Liver (tissue), 9 donors: Measurements from ENCODE around the gene ZNF148. TPM values are rescaled to one million over a fixed set of nuclear protein-coding genes. Genes with fewer than 3 reads are reported as not detected.

Experiments used
- DNase-seq: peaks from one replicate; pipeline ENCODE4 v3.0.0-alpha.2; 2017; ENCODE audit warnings: low spot score
- H3K27ac ChIP-seq, 2 donors: one replicate each; pipeline ENCODE4 v1.7.0; 2013; ENCODE audit warnings: inconsistent platforms in 2 of 2, low read length in 2 of 2, control low read depth in 1 of 2, low read depth in 1 of 2, mild to moderate bottlenecking in 1 of 2
- H3K27me3 ChIP-seq, 4 donors: one replicate each; pipeline versions ENCODE4 v1.6.1 to v1.7.0; 2013; ENCODE audit warnings: low read length in 3 of 4, inconsistent platforms in 1 of 4, mild to moderate bottlenecking in 1 of 4, moderate library complexity in 1 of 4; ENCODE audit not compliant: control insufficient read depth in 4 of 4, insufficient read depth in 4 of 4
- H3K36me3 ChIP-seq, 4 donors: one replicate each; pipeline versions ENCODE4 v1.6.1 to v1.7.0; 2013; ENCODE audit warnings: low read length in 3 of 4, mild to moderate bottlenecking in 3 of 4, low read depth in 1 of 4, moderate library complexity in 1 of 4; ENCODE audit not compliant: control insufficient read depth in 4 of 4, insufficient read depth in 3 of 4
- H3K4me1 ChIP-seq, 4 donors: one replicate each; pipeline versions ENCODE4 v1.6.1 to v1.7.0; 2013; ENCODE audit warnings: low read length in 3 of 4, mild to moderate bottlenecking in 3 of 4, moderate library complexity in 1 of 4; ENCODE audit not compliant: control insufficient read depth in 4 of 4, insufficient read depth in 4 of 4
- H3K4me3 ChIP-seq, 3 donors: one replicate each; pipeline versions ENCODE4 v1.6.1 to v1.7.0; 2013; ENCODE audit warnings: low read length in 3 of 3, control low read depth in 1 of 3, low read depth in 1 of 3, mild to moderate bottlenecking in 1 of 3
- H3K9ac ChIP-seq, 2 donors: one replicate each; pipeline ENCODE4 v1.7.0; 2013; ENCODE audit warnings: low read length in 2 of 2, mild to moderate bottlenecking in 2 of 2, moderate library complexity in 2 of 2, control low read depth in 1 of 2, low read depth in 1 of 2
- H3K9me3 ChIP-seq, 4 donors: one replicate each; pipeline versions ENCODE4 v1.6.1 to v1.7.0; 2013; ENCODE audit warnings: low read length in 3 of 4; ENCODE audit not compliant: control insufficient read depth in 4 of 4
- EGR1 ChIP-seq, 2 donors: IDR thresholded peaks; 2 replicates each; pipeline ENCODE4 v1.6.1; 2016 to 2018; ENCODE audit warnings: antibody characterized with exemption in 2 of 2, low read depth in 2 of 2
- FOXA1 ChIP-seq: IDR thresholded peaks from 2 replicates; pipeline ENCODE4 v1.6.1; 2016; ENCODE audit warnings: antibody characterized with exemption
- FOXA2 ChIP-seq: IDR thresholded peaks from 2 replicates; pipeline ENCODE4 v1.6.1; 2016; ENCODE audit warnings: antibody characterized with exemption
- GABPA ChIP-seq, 2 donors: IDR thresholded peaks in 1 of 2; conservative IDR thresholded peaks in 1 of 2; 2 replicates each; pipeline ENCODE4 v1.6.1; 2016; ENCODE audit warnings: antibody characterized with exemption in 2 of 2, mild to moderate bottlenecking in 1 of 2, moderate library complexity in 1 of 2
- HNF4A ChIP-seq, 2 donors: conservative IDR thresholded peaks; 2 replicates each; pipeline ENCODE4 v1.6.1; 2016; ENCODE audit warnings: antibody characterized with exemption in 2 of 2, mild to moderate bottlenecking in 2 of 2
- HNF4G ChIP-seq: IDR thresholded peaks from 2 replicates; pipeline ENCODE4 v1.6.1; 2016; ENCODE audit warnings: antibody characterized with exemption
- JUND ChIP-seq, 2 donors: IDR thresholded peaks; 2 replicates each; pipeline ENCODE4 v1.6.1; 2016; ENCODE audit warnings: antibody characterized with exemption in 2 of 2
- NR2F2 ChIP-seq: IDR thresholded peaks from 2 replicates; pipeline ENCODE4 v1.6.1; 2016; ENCODE audit warnings: antibody characterized with exemption
- RAD21 ChIP-seq, 2 donors: IDR thresholded peaks; 2 replicates each; pipeline ENCODE4 v1.6.1; 2016; ENCODE audit warnings: antibody characterized with exemption in 2 of 2, mild to moderate bottlenecking in 2 of 2
- RXRA ChIP-seq, 2 donors: IDR thresholded peaks; 2 replicates each; pipeline ENCODE4 v1.6.1; 2017 to 2018; ENCODE audit warnings: antibody characterized with exemption in 2 of 2, mild to moderate bottlenecking in 1 of 2
- SP1 ChIP-seq: IDR thresholded peaks from 2 replicates; pipeline ENCODE4 v1.6.1; 2018; ENCODE audit warnings: antibody characterized with exemption, mild to moderate bottlenecking
- TAF1 ChIP-seq: conservative IDR thresholded peaks from 2 replicates; pipeline ENCODE4 v1.6.1; 2016; ENCODE audit warnings: antibody characterized with exemption, mild to moderate bottlenecking
- WGBS: extraction: QIAGEN DNeasy Blood & Tissue Kit; methylation state at CpG from one replicate; pipeline ENCODE4 v1.1.7; 2013; 5-methylcytosine and 5-hydroxymethylcytosine counted together
- polyA plus RNA-seq, 2 donors: library from polyadenylated mRNA; stranded (reverse) in 1 of 2; unstranded in 1 of 2; fragments of 200-250 nt in 1 of 2; fragments of >200 nt in 1 of 2; fragmentation: Nextera tagmentation in 1 of 2; extraction: Ambion mirVana in 1 of 2; gene quantifications; one replicate each; pipeline versions ENCODE4 v1.2.1 to v1.2.3, GENCODE V29; 2013 to 2015
- total RNA-seq, 2 donors: library from RNA; depleted of rRNA; stranded (reverse); fragments of >200 nt; gene quantifications; one replicate each; pipeline ENCODE4 v1.2.3, GENCODE V29; 2014
- TF ChIP-seq, protein P1 (sequence below): fragments of 150-350 bp; IDR thresholded peaks from 2 replicates; pipeline ENCODE4 v1.5.1; 2017; ENCODE audit warnings: improper control_type of control experiment, low read depth, low read length; ENCODE audit not compliant: missing input control
- TF ChIP-seq, protein P2 (sequence below): IDR thresholded peaks from 2 replicates; pipeline ENCODE4 v1.6.1; 2016; ENCODE audit warnings: antibody characterized with exemption
- TF ChIP-seq, protein P3 (sequence below): IDR thresholded peaks from 2 replicates; pipeline ENCODE4 v1.6.1; 2016; ENCODE audit warnings: antibody characterized with exemption
- TF ChIP-seq, protein P4 (sequence below): IDR thresholded peaks from 2 replicates; pipeline ENCODE4 v1.6.1; 2016; ENCODE audit warnings: antibody characterized with exemption, mild to moderate bottlenecking
- TF ChIP-seq, protein P5 (sequence below): IDR thresholded peaks from 2 replicates; pipeline ENCODE4 v1.6.1; 2016; ENCODE audit warnings: antibody characterized with exemption
- donor health status: healthy.
- donor health status: healthy.
- donor health status: healthy.
- donor health status: healthy.
- donor health status: healthy.

ZNF148 gene
- total and polyA plus RNA-seq, 4 donors, result 4.0 to 20.3 (median 17.1) TPM

DNA sequence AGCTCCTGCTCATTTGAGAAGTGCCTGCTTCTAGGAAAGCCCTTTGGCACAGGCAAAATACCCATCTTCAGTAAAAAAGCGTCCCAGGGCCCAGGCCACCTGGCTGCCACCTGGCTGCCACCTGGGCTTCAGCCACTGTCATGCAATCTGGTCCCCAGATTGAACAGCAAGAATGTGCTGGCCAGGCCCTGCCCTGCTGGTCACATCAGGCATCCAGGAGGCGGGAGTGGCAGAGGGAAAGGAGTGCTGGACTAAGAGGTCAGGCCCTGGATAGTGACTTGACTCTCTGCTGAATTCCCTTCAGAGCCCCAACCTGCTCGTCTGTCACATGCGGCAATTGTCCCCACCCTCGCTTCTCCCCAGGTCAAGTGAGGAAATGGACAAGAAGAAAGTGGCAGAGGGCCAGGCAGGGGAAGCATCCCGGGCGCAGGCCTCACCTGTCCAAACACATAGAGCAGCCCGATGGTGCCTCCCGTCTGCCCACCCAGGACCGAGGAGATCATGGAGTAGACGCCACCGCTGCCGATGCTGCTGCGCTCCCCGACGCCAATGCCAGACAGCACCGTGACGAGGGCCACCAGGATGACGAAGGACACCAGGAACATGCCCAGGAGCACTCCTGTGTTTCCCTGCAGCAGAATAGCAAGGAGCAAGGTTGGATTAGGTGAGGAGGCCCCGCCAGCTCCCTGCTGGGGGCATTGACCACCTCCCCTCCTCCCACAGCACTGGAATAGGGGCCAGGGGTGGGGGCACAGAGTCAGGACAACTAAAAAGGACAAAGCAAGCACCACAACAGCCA is 188.1 kb downstream of the ZNF148 start:
- Histone ChIP-seq H3K36me3 (peaks cover 0 to 3% (median under 1%) of the 10 kb centered on the region in 4 donors), H3K4me1 (no peaks in the 10 kb centered on the region), H3K9ac (no peak overlapping the region), H3K27ac (no peak overlapping the region), H3K9me3 (no peaks in the 10 kb centered on the region), H3K4me3 (no peak overlapping the region), H3K27me3 (no peaks in the 10 kb centered on the region)
- 98% methylated on average over 20 of the region's 20 CpGs for WGBS
- TF ChIP-seq, protein P1, sequence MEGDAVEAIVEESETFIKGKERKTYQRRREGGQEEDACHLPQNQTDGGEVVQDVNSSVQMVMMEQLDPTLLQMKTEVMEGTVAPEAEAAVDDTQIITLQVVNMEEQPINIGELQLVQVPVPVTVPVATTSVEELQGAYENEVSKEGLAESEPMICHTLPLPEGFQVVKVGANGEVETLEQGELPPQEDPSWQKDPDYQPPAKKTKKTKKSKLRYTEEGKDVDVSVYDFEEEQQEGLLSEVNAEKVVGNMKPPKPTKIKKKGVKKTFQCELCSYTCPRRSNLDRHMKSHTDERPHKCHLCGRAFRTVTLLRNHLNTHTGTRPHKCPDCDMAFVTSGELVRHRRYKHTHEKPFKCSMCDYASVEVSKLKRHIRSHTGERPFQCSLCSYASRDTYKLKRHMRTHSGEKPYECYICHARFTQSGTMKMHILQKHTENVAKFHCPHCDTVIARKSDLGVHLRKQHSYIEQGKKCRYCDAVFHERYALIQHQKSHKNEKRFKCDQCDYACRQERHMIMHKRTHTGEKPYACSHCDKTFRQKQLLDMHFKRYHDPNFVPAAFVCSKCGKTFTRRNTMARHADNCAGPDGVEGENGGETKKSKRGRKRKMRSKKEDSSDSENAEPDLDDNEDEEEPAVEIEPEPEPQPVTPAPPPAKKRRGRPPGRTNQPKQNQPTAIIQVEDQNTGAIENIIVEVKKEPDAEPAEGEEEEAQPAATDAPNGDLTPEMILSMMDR, result no peak
- DNase-seq, result no peak

DNA sequence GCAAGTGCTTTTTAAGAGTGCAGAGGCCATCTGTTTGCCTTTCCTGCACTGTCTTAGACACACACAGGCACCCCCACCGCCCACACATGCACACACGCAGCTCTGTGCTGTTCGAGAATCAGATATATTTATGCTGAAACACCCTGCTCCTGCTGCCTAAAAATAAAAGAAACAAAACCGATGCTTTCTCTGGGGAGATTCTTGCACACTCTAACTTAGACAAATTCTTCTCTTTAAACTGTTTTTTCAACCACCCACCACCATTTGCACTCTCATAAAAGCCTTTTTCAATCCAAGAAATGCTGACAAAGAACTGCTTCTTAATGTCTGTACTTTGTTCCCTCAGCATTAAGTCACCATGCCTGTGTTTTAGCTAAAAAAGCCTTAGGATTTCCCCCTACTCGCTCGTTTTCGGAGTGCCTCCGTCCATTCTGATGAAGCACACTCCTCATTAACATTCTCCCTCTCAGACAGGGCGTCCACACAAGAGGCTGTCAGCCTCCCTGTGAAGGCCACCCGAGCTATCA is 188.8 kb downstream of the ZNF148 start:
- H3K36me3 ChIP-seq, result peaks cover 0 to 3% (median under 1%) of the 10 kb centered on the region in 4 donors
- WGBS, result 79% methylated on average over 10 of the region's 10 CpGs
- H3K27ac ChIP-seq, result no peak overlapping the region
- H3K9ac ChIP-seq, result no peak overlapping the region
- H3K4me3 ChIP-seq, result no peak overlapping the region
- no peaks in the 10 kb centered on the region for H3K9me3 ChIP-seq
- H3K27me3 ChIP-seq, result no peaks in the 10 kb centered on the region
- no peak for DNase-seq
- no peaks in the 10 kb centered on the region for H3K4me1 ChIP-seq
- no peak for TF ChIP-seq FOXA2
- TF ChIP-seq NR2F2, result no peak
- TF ChIP-seq, protein P2, sequence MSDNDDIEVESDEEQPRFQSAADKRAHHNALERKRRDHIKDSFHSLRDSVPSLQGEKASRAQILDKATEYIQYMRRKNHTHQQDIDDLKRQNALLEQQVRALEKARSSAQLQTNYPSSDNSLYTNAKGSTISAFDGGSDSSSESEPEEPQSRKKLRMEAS, result no peak
- TF ChIP-seq FOXA1, result no peak
- TF ChIP-seq, protein P1, result no peak

DNA sequence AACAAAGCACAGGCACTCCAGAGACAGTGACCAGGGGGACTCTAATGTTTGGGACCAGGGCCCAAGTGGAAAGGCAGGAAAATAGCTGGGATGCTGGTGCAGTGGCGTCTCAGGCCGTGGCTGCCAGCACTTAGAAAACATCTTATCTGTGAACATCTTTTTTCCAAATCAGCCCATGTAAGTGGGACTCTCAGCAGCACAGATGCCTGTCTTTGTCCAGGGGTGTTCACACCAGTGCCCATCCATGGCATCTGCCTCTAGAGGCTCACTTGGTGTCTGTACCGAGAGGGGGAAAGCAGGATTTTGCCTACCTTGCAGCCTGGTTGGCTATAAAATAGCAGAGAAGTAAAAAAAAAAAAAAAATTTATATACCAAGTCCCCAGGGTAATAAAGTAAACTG is 189.3 kb downstream of the ZNF148 start:
- DNase-seq, result no peak
- TF ChIP-seq, protein P3, sequence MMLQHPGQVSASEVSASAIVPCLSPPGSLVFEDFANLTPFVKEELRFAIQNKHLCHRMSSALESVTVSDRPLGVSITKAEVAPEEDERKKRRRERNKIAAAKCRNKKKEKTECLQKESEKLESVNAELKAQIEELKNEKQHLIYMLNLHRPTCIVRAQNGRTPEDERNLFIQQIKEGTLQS, result no peak
- TF ChIP-seq TAF1, result no peak
- no peak for TF ChIP-seq EGR1 (IDR thresholded peaks at IDR 0.05; ENCODE audit: low read depth in 2 of 2)
- TF ChIP-seq RXRA (IDR thresholded peaks at IDR 0.05), result no peak
- no peak for TF ChIP-seq FOXA1
- TF ChIP-seq HNF4G, result no peak
- TF ChIP-seq, protein P4, sequence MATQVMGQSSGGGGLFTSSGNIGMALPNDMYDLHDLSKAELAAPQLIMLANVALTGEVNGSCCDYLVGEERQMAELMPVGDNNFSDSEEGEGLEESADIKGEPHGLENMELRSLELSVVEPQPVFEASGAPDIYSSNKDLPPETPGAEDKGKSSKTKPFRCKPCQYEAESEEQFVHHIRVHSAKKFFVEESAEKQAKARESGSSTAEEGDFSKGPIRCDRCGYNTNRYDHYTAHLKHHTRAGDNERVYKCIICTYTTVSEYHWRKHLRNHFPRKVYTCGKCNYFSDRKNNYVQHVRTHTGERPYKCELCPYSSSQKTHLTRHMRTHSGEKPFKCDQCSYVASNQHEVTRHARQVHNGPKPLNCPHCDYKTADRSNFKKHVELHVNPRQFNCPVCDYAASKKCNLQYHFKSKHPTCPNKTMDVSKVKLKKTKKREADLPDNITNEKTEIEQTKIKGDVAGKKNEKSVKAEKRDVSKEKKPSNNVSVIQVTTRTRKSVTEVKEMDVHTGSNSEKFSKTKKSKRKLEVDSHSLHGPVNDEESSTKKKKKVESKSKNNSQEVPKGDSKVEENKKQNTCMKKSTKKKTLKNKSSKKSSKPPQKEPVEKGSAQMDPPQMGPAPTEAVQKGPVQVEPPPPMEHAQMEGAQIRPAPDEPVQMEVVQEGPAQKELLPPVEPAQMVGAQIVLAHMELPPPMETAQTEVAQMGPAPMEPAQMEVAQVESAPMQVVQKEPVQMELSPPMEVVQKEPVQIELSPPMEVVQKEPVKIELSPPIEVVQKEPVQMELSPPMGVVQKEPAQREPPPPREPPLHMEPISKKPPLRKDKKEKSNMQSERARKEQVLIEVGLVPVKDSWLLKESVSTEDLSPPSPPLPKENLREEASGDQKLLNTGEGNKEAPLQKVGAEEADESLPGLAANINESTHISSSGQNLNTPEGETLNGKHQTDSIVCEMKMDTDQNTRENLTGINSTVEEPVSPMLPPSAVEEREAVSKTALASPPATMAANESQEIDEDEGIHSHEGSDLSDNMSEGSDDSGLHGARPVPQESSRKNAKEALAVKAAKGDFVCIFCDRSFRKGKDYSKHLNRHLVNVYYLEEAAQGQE, result no peak
- TF ChIP-seq SP1, result no peak
- no peak for TF ChIP-seq NR2F2
- TF ChIP-seq JUND (IDR thresholded peaks at IDR 0.05), result no peak
- no peak for TF ChIP-seq GABPA (IDR thresholded peaks at IDR 0.05 in 1 of 2, conservative IDR thresholded peaks at IDR 0.05 in 1 of 2)
- TF ChIP-seq, protein P5, sequence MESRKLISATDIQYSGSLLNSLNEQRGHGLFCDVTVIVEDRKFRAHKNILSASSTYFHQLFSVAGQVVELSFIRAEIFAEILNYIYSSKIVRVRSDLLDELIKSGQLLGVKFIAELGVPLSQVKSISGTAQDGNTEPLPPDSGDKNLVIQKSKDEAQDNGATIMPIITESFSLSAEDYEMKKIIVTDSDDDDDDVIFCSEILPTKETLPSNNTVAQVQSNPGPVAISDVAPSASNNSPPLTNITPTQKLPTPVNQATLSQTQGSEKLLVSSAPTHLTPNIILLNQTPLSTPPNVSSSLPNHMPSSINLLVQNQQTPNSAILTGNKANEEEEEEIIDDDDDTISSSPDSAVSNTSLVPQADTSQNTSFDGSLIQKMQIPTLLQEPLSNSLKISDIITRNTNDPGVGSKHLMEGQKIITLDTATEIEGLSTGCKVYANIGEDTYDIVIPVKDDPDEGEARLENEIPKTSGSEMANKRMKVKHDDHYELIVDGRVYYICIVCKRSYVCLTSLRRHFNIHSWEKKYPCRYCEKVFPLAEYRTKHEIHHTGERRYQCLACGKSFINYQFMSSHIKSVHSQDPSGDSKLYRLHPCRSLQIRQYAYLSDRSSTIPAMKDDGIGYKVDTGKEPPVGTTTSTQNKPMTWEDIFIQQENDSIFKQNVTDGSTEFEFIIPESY, result no peak
- TF ChIP-seq RAD21 (IDR thresholded peaks at IDR 0.05), result no peak
- no peak for TF ChIP-seq HNF4A (conservative IDR thresholded peaks at IDR 0.05)
- TF ChIP-seq FOXA2, result no peak

More for the DNA sequence above, 189.3 kb downstream of the ZNF148 start:
- H3K27me3 ChIP-seq, result no peaks in the 10 kb centered on the region
- H3K9me3 ChIP-seq, result no peaks in the 10 kb centered on the region
- no peak overlapping the region for H3K27ac ChIP-seq
- no peaks in the 10 kb centered on the region for H3K4me1 ChIP-seq
- no peak overlapping the region for H3K9ac ChIP-seq
- H3K36me3 ChIP-seq, result peaks cover 0 to 3% (median under 1%) of the 10 kb centered on the region in 4 donors
- no peak overlapping the region for H3K4me3 ChIP-seq
- 94% methylated on average over 3 of the region's 3 CpGs for WGBS
